Measurements from ENCODE around the gene LIPE. TPM values are rescaled to one million over a fixed set of nuclear protein-coding genes. Genes with fewer than 3 reads are reported as not detected.

Gene LIPE
- total and polyA plus RNA-seq, 4 donors = 3.6 to 7.7 (median 4.5) TPM

DNA sequence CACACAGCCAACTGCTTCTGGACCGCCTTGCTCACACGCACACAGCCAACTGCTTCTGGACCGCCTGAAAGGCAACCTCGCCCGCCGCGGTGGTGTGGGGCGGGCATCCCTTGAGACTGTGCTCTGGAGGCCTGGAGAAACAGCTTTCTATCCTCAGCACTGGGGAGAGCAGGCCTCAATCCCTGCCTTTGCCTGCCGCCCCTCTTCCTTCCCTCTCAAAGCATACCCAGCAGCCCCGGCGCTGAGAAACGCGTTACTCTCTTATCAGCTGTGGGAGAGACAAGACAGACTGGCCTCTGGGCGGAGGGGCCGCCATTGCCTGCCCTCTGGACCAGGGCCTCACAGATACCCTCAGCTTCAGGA lies 2.9 kb downstream of the LIPE start:
- DNase-seq = no peak

DNA sequence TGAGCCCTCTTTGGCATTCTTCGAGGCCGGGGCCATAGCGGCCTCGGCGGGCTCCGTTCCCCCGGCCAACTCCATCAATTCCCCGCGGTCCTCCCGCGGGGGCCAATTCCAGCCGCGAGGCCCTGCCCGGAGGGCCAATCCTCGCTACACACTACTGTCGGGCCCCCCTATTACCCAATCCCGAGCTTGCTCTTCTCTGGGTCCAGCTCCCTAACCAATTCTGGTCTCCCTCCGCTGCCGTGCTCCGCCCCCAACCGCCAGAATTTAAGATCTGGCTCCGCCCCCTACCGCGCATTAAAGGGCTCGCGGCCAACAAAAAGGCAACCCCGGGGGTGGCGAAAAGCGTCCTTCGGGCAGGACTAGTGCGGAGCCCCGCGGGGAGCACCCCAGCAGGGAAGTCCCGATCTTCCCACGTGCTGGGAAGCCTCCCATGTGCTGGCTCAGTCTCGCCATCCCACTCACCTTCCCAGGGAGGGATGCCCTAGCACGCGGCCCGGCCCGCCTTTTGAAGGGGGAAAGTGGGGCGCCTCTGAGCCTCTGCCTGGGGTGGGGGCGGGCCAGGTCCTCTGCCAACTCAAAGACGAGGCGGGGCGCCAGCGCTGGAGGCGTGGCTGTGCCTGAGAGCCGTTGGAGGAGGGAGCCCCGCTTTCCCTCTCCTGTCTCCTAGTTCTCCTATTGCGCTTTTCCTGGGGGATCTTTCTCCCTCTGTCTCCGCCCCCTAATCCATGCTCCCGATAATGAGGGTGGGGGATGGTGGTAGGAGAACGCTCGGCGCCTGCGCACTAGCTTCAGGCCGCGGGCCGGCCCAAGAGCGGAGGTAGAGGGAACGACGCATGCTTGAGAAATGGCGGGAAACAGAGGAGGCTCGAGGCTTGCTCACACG lies 3.5 kb downstream of the LIPE start:
- no peaks in the 10 kb centered on the region for H3K36me3 ChIP-seq (ENCODE audit: control insufficient read depth in 4 of 4, insufficient read depth in 4 of 4, low read length in 4 of 4)
- peak overlapping the region; percentile 57 for H3K4me3 ChIP-seq
- DNase-seq = peak; percentile 94 to 97 (median 95)
- 4% methylated on average over 62 to 65 of the region's 65 CpGs for WGBS, 2 donors
- TF ChIP-seq, protein P1, sequence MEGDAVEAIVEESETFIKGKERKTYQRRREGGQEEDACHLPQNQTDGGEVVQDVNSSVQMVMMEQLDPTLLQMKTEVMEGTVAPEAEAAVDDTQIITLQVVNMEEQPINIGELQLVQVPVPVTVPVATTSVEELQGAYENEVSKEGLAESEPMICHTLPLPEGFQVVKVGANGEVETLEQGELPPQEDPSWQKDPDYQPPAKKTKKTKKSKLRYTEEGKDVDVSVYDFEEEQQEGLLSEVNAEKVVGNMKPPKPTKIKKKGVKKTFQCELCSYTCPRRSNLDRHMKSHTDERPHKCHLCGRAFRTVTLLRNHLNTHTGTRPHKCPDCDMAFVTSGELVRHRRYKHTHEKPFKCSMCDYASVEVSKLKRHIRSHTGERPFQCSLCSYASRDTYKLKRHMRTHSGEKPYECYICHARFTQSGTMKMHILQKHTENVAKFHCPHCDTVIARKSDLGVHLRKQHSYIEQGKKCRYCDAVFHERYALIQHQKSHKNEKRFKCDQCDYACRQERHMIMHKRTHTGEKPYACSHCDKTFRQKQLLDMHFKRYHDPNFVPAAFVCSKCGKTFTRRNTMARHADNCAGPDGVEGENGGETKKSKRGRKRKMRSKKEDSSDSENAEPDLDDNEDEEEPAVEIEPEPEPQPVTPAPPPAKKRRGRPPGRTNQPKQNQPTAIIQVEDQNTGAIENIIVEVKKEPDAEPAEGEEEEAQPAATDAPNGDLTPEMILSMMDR (IDR thresholded peaks at IDR 0.05; ENCODE audit: control extremely low read depth, extremely low read depth) = no peak
- peak overlapping the region; percentile 73 to 87 for H3K27ac ChIP-seq (ENCODE audit: low read depth in 1 of 2, low read length in 1 of 2)
- ATAC-seq (ENCODE audit: insufficient read depth, low FRiP score) = peak; percentile 84
- no peaks in the 10 kb centered on the region for H3K9me3 ChIP-seq (ENCODE audit: control insufficient read depth in 4 of 4, insufficient read depth in 3 of 4, low read length in 3 of 4)
- H3K27me3 ChIP-seq (ENCODE audit: control insufficient read depth in 3 of 3, insufficient read depth in 3 of 3, low read length in 2 of 3) = no peaks in the 10 kb centered on the region
- H3K9ac ChIP-seq (ENCODE audit: insufficient read depth in 1 of 2, low read length in 2 of 2) = peak overlapping the region in 1 of 2 donors; percentile 30
- peaks cover 0 to 27% (median 13%) of the 10 kb centered on the region in 5 donors for H3K4me1 ChIP-seq (ENCODE audit: control insufficient read depth in 5 of 5, insufficient read depth in 5 of 5, low read length in 5 of 5)

More for the DNA sequence above, 2.9 kb downstream of the LIPE start:
- WGBS, 2 donors = 69 to 73% methylated on average over 9 to 15 of the region's 15 CpGs
- no peaks in the 10 kb centered on the region for H3K27me3 ChIP-seq (ENCODE audit: control insufficient read depth in 3 of 3, insufficient read depth in 3 of 3, low read length in 2 of 3)
- no peaks in the 10 kb centered on the region for H3K9me3 ChIP-seq (ENCODE audit: control insufficient read depth in 4 of 4, insufficient read depth in 3 of 4, low read length in 3 of 4)
- H3K4me3 ChIP-seq = no peak overlapping the region
- peaks cover 0 to 27% (median 13%) of the 10 kb centered on the region in 5 donors for H3K4me1 ChIP-seq (ENCODE audit: control insufficient read depth in 5 of 5, insufficient read depth in 5 of 5, low read length in 5 of 5)
- H3K27ac ChIP-seq (ENCODE audit: low read depth in 1 of 2, low read length in 1 of 2) = no peak overlapping the region
- ATAC-seq (ENCODE audit: insufficient read depth, low FRiP score) = no peak
- H3K9ac ChIP-seq (ENCODE audit: insufficient read depth in 1 of 2, low read length in 2 of 2) = no peak overlapping the region
- H3K36me3 ChIP-seq (ENCODE audit: control insufficient read depth in 4 of 4, insufficient read depth in 4 of 4, low read length in 4 of 4) = no peaks in the 10 kb centered on the region
- TF ChIP-seq, protein P1 (IDR thresholded peaks at IDR 0.05; ENCODE audit: control extremely low read depth, extremely low read depth) = no peak

GRCh38 chr19:42422901-42423461 lies 4.2 kb downstream of the LIPE start:
- peak overlapping the region; percentile 73 to 87 for H3K27ac ChIP-seq (ENCODE audit: low read depth in 1 of 2, low read length in 1 of 2)
- peak; percentile 64 to 74 (median 70) for DNase-seq

More at GRCh38 chr19:42422901-42423461, 4.2 kb downstream of the LIPE start:
- no peaks in the 10 kb centered on the region for H3K9me3 ChIP-seq (ENCODE audit: control insufficient read depth in 4 of 4, insufficient read depth in 3 of 4, low read length in 3 of 4)
- peak overlapping the region; percentile 57 for H3K4me3 ChIP-seq
- H3K27me3 ChIP-seq (ENCODE audit: control insufficient read depth in 3 of 3, insufficient read depth in 3 of 3, low read length in 2 of 3) = no peaks in the 10 kb centered on the region
- TF ChIP-seq, protein P1 (IDR thresholded peaks at IDR 0.05; ENCODE audit: control extremely low read depth, extremely low read depth) = no peak
- ATAC-seq (ENCODE audit: insufficient read depth, low FRiP score) = peak; percentile 12
- 1 to 3% methylated on average over 38 of the region's 38 CpGs for WGBS, 2 donors
- no peaks in the 10 kb centered on the region for H3K36me3 ChIP-seq (ENCODE audit: control insufficient read depth in 4 of 4, insufficient read depth in 4 of 4, low read length in 4 of 4)
- peak overlapping the region in 1 of 2 donors; percentile 30 for H3K9ac ChIP-seq (ENCODE audit: insufficient read depth in 1 of 2, low read length in 2 of 2)
- peaks cover 0 to 27% (median 13%) of the 10 kb centered on the region in 5 donors for H3K4me1 ChIP-seq (ENCODE audit: control insufficient read depth in 5 of 5, insufficient read depth in 5 of 5, low read length in 5 of 5)
